ENCODE data around the gene POLR2C. TPM values are rescaled to one million over a fixed set of nuclear protein-coding genes. Genes with fewer than 3 reads are reported as not detected.

The POLR2C gene
- total RNA-seq, 1 donor from 2014 or later, result 110 TPM

DNA sequence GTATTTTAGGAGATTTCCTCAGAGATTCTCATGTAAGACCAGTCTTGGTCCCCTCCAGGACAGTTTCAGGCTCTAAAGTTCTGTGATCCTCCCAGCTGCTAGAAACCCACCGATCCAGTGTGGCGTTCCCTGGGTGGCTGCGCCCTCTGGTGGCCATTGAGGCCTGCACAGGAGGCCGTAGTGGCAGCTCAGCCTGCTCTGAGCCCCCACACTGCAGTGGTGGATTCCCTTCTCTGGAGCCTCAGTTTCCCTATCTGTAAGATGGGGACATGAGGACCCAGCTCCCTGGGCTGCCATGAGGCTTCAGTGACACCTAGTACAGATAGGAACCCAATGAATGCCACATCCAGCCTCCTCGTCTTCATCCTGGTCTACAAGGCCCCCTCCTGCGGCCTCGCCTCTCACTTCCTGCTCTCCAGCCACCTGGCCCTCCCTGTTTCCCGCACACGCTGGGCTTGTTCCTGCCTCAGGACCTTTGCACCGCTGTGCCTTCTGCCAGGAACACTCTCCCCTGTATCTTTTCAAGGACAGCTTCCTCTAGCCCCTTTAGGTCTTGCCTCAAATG is 57.4 kb downstream of the POLR2C start:
- H3K27ac ChIP-seq, result no peak overlapping the region
- H3K36me3 ChIP-seq, result peaks cover 32 to 36% of the 10 kb centered on the region in 2 donors
- no peaks in the 10 kb centered on the region for H3K9me3 ChIP-seq
- no peak overlapping the region for H3K4me3 ChIP-seq
- no peaks in the 10 kb centered on the region for H3K4me1 ChIP-seq
- TF ChIP-seq, protein P1, sequence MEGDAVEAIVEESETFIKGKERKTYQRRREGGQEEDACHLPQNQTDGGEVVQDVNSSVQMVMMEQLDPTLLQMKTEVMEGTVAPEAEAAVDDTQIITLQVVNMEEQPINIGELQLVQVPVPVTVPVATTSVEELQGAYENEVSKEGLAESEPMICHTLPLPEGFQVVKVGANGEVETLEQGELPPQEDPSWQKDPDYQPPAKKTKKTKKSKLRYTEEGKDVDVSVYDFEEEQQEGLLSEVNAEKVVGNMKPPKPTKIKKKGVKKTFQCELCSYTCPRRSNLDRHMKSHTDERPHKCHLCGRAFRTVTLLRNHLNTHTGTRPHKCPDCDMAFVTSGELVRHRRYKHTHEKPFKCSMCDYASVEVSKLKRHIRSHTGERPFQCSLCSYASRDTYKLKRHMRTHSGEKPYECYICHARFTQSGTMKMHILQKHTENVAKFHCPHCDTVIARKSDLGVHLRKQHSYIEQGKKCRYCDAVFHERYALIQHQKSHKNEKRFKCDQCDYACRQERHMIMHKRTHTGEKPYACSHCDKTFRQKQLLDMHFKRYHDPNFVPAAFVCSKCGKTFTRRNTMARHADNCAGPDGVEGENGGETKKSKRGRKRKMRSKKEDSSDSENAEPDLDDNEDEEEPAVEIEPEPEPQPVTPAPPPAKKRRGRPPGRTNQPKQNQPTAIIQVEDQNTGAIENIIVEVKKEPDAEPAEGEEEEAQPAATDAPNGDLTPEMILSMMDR (IDR thresholded peaks at IDR 0.05), result peak; percentile 81 to 98 (median 85)
- H3K27me3 ChIP-seq, result no peaks in the 10 kb centered on the region
- intact Hi-C loops (cut with DNase I), result loop anchor here (1.0 to 5.0 kb wide), 3 partner anchors 43 to 101 kb away; partner anchors contain the start of gene POLR2C
- peak in 1 of 2 donors; percentile 86 for DNase-seq (ENCODE audit: low spot score in 2 of 2)

Other genes starting within 250 kb of the POLR2C start
- gene ARL2BP, start 217.4 kb upstream of the POLR2C start, total RNA-seq, result 44.1 TPM
- gene PLLP, start 178.0 kb upstream of the POLR2C start, total RNA-seq, result 0.21 TPM
- not detected for gene CCL22, start 103.9 kb upstream of the POLR2C start, total RNA-seq
- gene CX3CL1, start 90.2 kb upstream of the POLR2C start, total RNA-seq, result 251 TPM
- gene CCL17, start 57.9 kb upstream of the POLR2C start, total RNA-seq, result not detected
- gene CIAPIN1, start 15.3 kb upstream of the POLR2C start, total RNA-seq, result 28.7 TPM
- 35.7 TPM for gene COQ9, start 15.2 kb upstream of the POLR2C start, total RNA-seq
- 40.2 TPM for gene DOK4, start 23.8 kb downstream of the POLR2C start, total RNA-seq
- gene CCDC102A, start 73.9 kb downstream of the POLR2C start, total RNA-seq, result 13.7 TPM
- not detected for gene ADGRG5, start 80.0 kb downstream of the POLR2C start, total RNA-seq
- gene ADGRG1, start 166.0 kb downstream of the POLR2C start, total RNA-seq, result 343 TPM
- gene ADGRG3, start 205.6 kb downstream of the POLR2C start, total RNA-seq, result not detected
- not detected for gene DRC7, start 232.1 kb downstream of the POLR2C start, total RNA-seq